Prostate gland (tissue), 2 donors: ENCODE data around the gene FAM114A1. TPM values are rescaled to one million over a fixed set of nuclear protein-coding genes. Genes with fewer than 3 reads are reported as not detected.

Experiments used
- DNase-seq: peaks from one replicate; pipeline ENCODE4 v3.0.0-alpha.2; 2019; ENCODE audit warnings: low spot score
- H3K27ac ChIP-seq, 2 donors: fragments of 200-600 bp; sonication (generic); 2 replicates each; pipeline ENCODE4 v1.5.1; 2017 to 2019
- H3K27me3 ChIP-seq: fragments of 200-600 bp; sonication (generic); replicated peaks from 2 replicates; pipeline ENCODE4 v1.5.1; 2019; ENCODE audit not compliant: insufficient read depth
- H3K36me3 ChIP-seq, 2 donors: fragments of 200-600 bp; sonication (generic); 1 replicate in 1 of 2; 2 replicates in 1 of 2; pipeline versions ENCODE4 v1.5.1 to v1.8.1; 2017 to 2019
- H3K4me1 ChIP-seq: fragments of 200-600 bp; sonication (generic); replicated peaks from 2 replicates; pipeline ENCODE4 v1.5.1; 2019
- H3K4me3 ChIP-seq, 2 donors: fragments of 200-600 bp; sonication (generic); 2 replicates each; pipeline ENCODE4 v1.5.1; 2017 to 2019
- H3K9me3 ChIP-seq: fragments of 200-600 bp; sonication (generic); 2 replicates; pipeline ENCODE4 v1.5.1; 2017
- CTCF ChIP-seq, 4 experiments: fragments of 200-600 bp in 2 of 4; fragments of 450-650 bp in 2 of 4; sonication (generic) in 2 of 4; IDR thresholded peaks; 1 replicate in 3 of 4; 2 replicates in 1 of 4; pipeline ENCODE4 v1.5.1; 2016 to 2019; ENCODE audit warnings: antibody characterized with exemption in 4 of 4, mild to moderate bottlenecking in 2 of 4, moderate library complexity in 2 of 4
- POLR2A ChIP-seq: fragments of 450-650 bp; IDR thresholded peaks from one replicate; pipeline ENCODE4 v1.6.1; 2016; ENCODE audit warnings: antibody characterized with exemption, mild to moderate bottlenecking
- POLR2AphosphoS5 ChIP-seq: sonication (generic); formaldehyde crosslinking; IDR thresholded peaks from one replicate; pipeline ENCODE4 v1.6.1; 2017; ENCODE audit warnings: antibody characterized with exemption
- WGBS: methylation state at CpG from one replicate; pipeline ENCODE4 v1.1.5; 2018; 5-methylcytosine and 5-hydroxymethylcytosine counted together
- intact Hi-C: fragments of 100-400 bp; cut with DNase I; formaldehyde crosslinking; loops from one replicate; pipeline ENCODE4 v1.14.2; 2022
- total RNA-seq, 2 donors: library from RNA; depleted of rRNA; stranded (reverse); fragments of >200 nt; gene quantifications; one replicate each; pipeline ENCODE4 v1.1.0, GENCODE V29; 2016

The FAM114A1 gene
- total RNA-seq, 2 donors from 2014 or later: 117 to 118 TPM

- DNase-seq: no peak
- Histone ChIP-seq H3K27me3 (no peaks in the 10 kb centered on the region), H3K9me3 (no peaks in the 10 kb centered on the region), H3K4me3 (no peak overlapping the region), H3K36me3 (no peaks in the 10 kb centered on the region), H3K27ac (no peak overlapping the region), H3K4me1 (no peaks in the 10 kb centered on the region)
- WGBS: 95% methylated on average over 3 of the region's 3 CpGs
- TF ChIP-seq POLR2AphosphoS5: no peak
- no peak for TF ChIP-seq POLR2A
- TF ChIP-seq CTCF (IDR thresholded peaks at IDR 0.05): no peak
- intact Hi-C loops: loop anchor here (2.0 kb wide), 1 partner anchor 230 kb away; no protein-coding TSS in a partner anchor
These were observed 37.1 kb downstream of the FAM114A1 start for GRCh38 chr4:38904682-38905081.

- H3K4me1 ChIP-seq: no peaks in the 10 kb centered on the region
- no peak overlapping the region for H3K4me3 ChIP-seq
- 56% methylated on average over 10 of the region's 10 CpGs for WGBS
- no peak for DNase-seq
- no peaks in the 10 kb centered on the region for H3K9me3 ChIP-seq
- H3K27ac ChIP-seq: no peak overlapping the region
- H3K27me3 ChIP-seq: no peaks in the 10 kb centered on the region
- TF ChIP-seq CTCF (IDR thresholded peaks at IDR 0.05): no peak
- no peak for TF ChIP-seq POLR2A
- TF ChIP-seq POLR2AphosphoS5: no peak
- H3K36me3 ChIP-seq: no peaks in the 10 kb centered on the region
- intact Hi-C loops: loop anchor here (2.0 kb wide), 1 partner anchor 229 kb away; no protein-coding TSS in a partner anchor
These were observed 38.2 kb downstream of the FAM114A1 start for GRCh38 chr4:38905652-38906385.

GRCh38 chr4:38907696-38908270 lies 40.2 kb downstream of the FAM114A1 start:
- H3K27ac ChIP-seq: no peak overlapping the region
- no peaks in the 10 kb centered on the region for H3K36me3 ChIP-seq
- DNase-seq: no peak
- no peaks in the 10 kb centered on the region for H3K9me3 ChIP-seq
- H3K4me1 ChIP-seq: no peaks in the 10 kb centered on the region
- H3K4me3 ChIP-seq: no peak overlapping the region
- H3K27me3 ChIP-seq: no peaks in the 10 kb centered on the region
- TF ChIP-seq CTCF (IDR thresholded peaks at IDR 0.05): no peak
- no peak for TF ChIP-seq POLR2AphosphoS5
- TF ChIP-seq POLR2A: no peak
- intact Hi-C loops: no loop called here

GRCh38 chr4:38909015-38909414 lies 41.4 kb downstream of the FAM114A1 start:
- Histone ChIP-seq H3K4me3 (no peak overlapping the region), H3K9me3 (no peaks in the 10 kb centered on the region), H3K4me1 (no peaks in the 10 kb centered on the region), H3K27me3 (no peaks in the 10 kb centered on the region), H3K27ac (no peak overlapping the region), H3K36me3 (no peaks in the 10 kb centered on the region)
- DNase-seq: no peak
- intact Hi-C loops: no loop called here
- TF ChIP-seq POLR2AphosphoS5 (no peak), POLR2A (no peak), CTCF (IDR thresholded peaks at IDR 0.05) (no peak)
- over 99% methylated on average over 3 of the region's 3 CpGs for WGBS

- WGBS: 91% methylated on average over 4 of the region's 4 CpGs
- DNase-seq: no peak
- Histone ChIP-seq H3K36me3 (no peaks in the 10 kb centered on the region), H3K27ac (no peak overlapping the region), H3K4me1 (no peaks in the 10 kb centered on the region), H3K9me3 (no peaks in the 10 kb centered on the region), H3K4me3 (no peak overlapping the region), H3K27me3 (no peaks in the 10 kb centered on the region)
- TF ChIP-seq POLR2A (no peak), POLR2AphosphoS5 (no peak), CTCF (IDR thresholded peaks at IDR 0.05) (no peak)
- intact Hi-C loops: no loop called here
These were observed 43.7 kb downstream of the FAM114A1 start for GRCh38 chr4:38911257-38911656.
